SK-N-SH (cell line): Measurements from ENCODE around the gene NTN5. TPM values are rescaled to one million over a fixed set of nuclear protein-coding genes. Genes with fewer than 3 reads are reported as not detected.

Source experiments
- CTCF ChIA-PET: fragments of 300-600, 350-600 bp; formaldehyde crosslinking; extraction: SDS; loops from one replicate; lab custom pipeline; 2021; lab: Yijun Ruan, JAX
- POLR2A ChIA-PET: fragments of 350-600 bp; sonication (Branson Sonifier 250); formaldehyde crosslinking; extraction: SDS; loops from one replicate; lab custom pipeline; 2020; ENCODE audit warnings: antibody characterized with exemption, inconsistent platforms; lab: Yijun Ruan, JAX
- DNase-seq: peaks from one replicate; pipeline ENCODE4 v3.0.0; 2012
- H2AFZ ChIP-seq: fragments of 200-600 bp; sonication (generic); 2 replicates; pipeline ENCODE4 v1.8.1; 2016; ENCODE audit warnings: antibody characterized with exemption, mild to moderate bottlenecking, low read depth
- H3F3A ChIP-seq: fragments of 200-600 bp; sonication (generic); replicated peaks from 2 replicates; pipeline ENCODE3; 2016; ENCODE audit warnings: antibody characterized with exemption, mild to moderate bottlenecking; ENCODE audit not compliant: insufficient read depth
- H3K27ac ChIP-seq, 2 experiments: fragments of 200-500 bp in 1 of 2; fragments of 200-600 bp in 1 of 2; sonication (Bioruptor generic) in 1 of 2; sonication (generic), shearing (Covaris generic) in 1 of 2; 2 replicates each; pipeline versions ENCODE4 v1.5.1 to v1.6.1; 2014 to 2016; ENCODE audit warnings: low read depth in 2 of 2, inconsistent platforms in 1 of 2, low read length in 1 of 2, mild to moderate bottlenecking in 1 of 2, mixed read lengths in 1 of 2
- H3K27me3 ChIP-seq: fragments of 200-600 bp; sonication (generic), shearing (Covaris generic); 2 replicates; pipeline ENCODE4 v1.6.1; 2016; ENCODE audit warnings: mixed run types; ENCODE audit not compliant: insufficient read depth
- H3K36me3 ChIP-seq, 2 experiments: fragments of 200-500 bp in 1 of 2; fragments of 200-600 bp in 1 of 2; sonication (Bioruptor generic) in 1 of 2; sonication (generic) in 1 of 2; replicated peaks in 1 of 2; 2 replicates each; pipeline versions ENCODE3 to v1.5.1; 2014 to 2016; ENCODE audit warnings: low read length in 1 of 2, mild to moderate bottlenecking in 1 of 2; ENCODE audit not compliant: insufficient read depth in 2 of 2, control insufficient read depth in 1 of 2
- H3K4me1 ChIP-seq, 2 experiments: fragments of 200-500 bp in 1 of 2; fragments of 200-600 bp in 1 of 2; sonication (Bioruptor generic) in 1 of 2; sonication (generic), shearing (Covaris generic) in 1 of 2; 2 replicates each; pipeline versions ENCODE4 v1.5.1 to v1.6.1; 2014 to 2016; ENCODE audit warnings: low read depth in 1 of 2, low read length in 1 of 2, mixed run types in 1 of 2; ENCODE audit not compliant: insufficient read depth in 2 of 2, control insufficient read depth in 1 of 2
- H3K4me2 ChIP-seq: fragments of 200-600 bp; sonication (generic), shearing (Covaris generic); 2 replicates; pipeline ENCODE4 v1.6.1; 2017; ENCODE audit warnings: mixed run types
- H3K4me3 ChIP-seq, 2 experiments: fragments of 200-500 bp in 1 of 2; fragments of 200-600 bp in 1 of 2; sonication (Bioruptor generic) in 1 of 2; sonication (generic), shearing (Covaris generic) in 1 of 2; 2 replicates each; pipeline versions ENCODE4 v1.5.1 to v1.8.1; 2014 to 2016; ENCODE audit warnings: low read depth in 2 of 2, inconsistent platforms in 1 of 2, low read length in 1 of 2, mild to moderate bottlenecking in 1 of 2, mixed read lengths in 1 of 2, moderate library complexity in 1 of 2
- H3K79me2 ChIP-seq: fragments of 200-600 bp; sonication (generic); 2 replicates; pipeline ENCODE4 v1.8.1; 2017; ENCODE audit warnings: mild to moderate bottlenecking; ENCODE audit not compliant: insufficient read depth
- H3K9ac ChIP-seq: fragments of 200-600 bp; sonication (generic); 2 replicates; pipeline ENCODE4 v1.6.1; 2017; ENCODE audit warnings: mixed run types
- H3K9me2 ChIP-seq: fragments of 200-600 bp; sonication (generic); 2 replicates; pipeline ENCODE4 v1.6.1; 2017; ENCODE audit warnings: mixed run types
- H3K9me3 ChIP-seq: fragments of 200-600 bp; sonication (generic); 2 replicates; pipeline ENCODE4 v1.6.1; 2017; ENCODE audit warnings: mixed run types, mild to moderate bottlenecking, moderate library complexity
- H4K20me1 ChIP-seq: fragments of 200-600 bp; sonication (generic); 2 replicates; pipeline ENCODE4 v1.6.1; 2017; ENCODE audit warnings: mild to moderate bottlenecking, mixed run types; ENCODE audit not compliant: insufficient read depth
- CHD2 ChIP-seq: fragments of 150-350 bp; IDR thresholded peaks from 2 replicates; pipeline ENCODE4 v1.6.1; 2018; ENCODE audit warnings: low read length; ENCODE audit not compliant: partially characterized antibody
- EP300 ChIP-seq, 2 experiments: IDR thresholded peaks; 2 replicates each; pipeline versions ENCODE4 v1.4.0 to v1.6.1; 2012; ENCODE audit warnings: borderline replicate concordance in 1 of 2, low read depth in 1 of 2, low read length in 1 of 2
- FOXM1 ChIP-seq: IDR thresholded peaks from 2 replicates; pipeline ENCODE4 v1.4.0; 2012; ENCODE audit warnings: low read depth, mild to moderate bottlenecking
- JUND ChIP-seq: IDR thresholded peaks from 2 replicates; pipeline ENCODE4 v1.4.0; 2012
- MEF2A ChIP-seq: IDR thresholded peaks from 2 replicates; pipeline ENCODE4 v1.4.0; 2012; ENCODE audit warnings: low read depth, borderline replicate concordance
- NRF1 ChIP-seq: IDR thresholded peaks from 2 replicates; pipeline ENCODE4 v1.6.1; 2012; ENCODE audit warnings: low read depth, mild to moderate bottlenecking, low read length
- POLR2AphosphoS5 ChIP-seq: IDR thresholded peaks from 2 replicates; pipeline ENCODE4 v1.6.1; 2012; ENCODE audit warnings: low read depth, low read length
- RAD21 ChIP-seq: IDR thresholded peaks from 2 replicates; pipeline ENCODE4 v1.6.1; 2012; ENCODE audit warnings: mild to moderate bottlenecking, low read length
- RXRA ChIP-seq: IDR thresholded peaks from 2 replicates; pipeline ENCODE4 v1.4.0; 2012; ENCODE audit warnings: low read depth, mild to moderate bottlenecking, borderline replicate concordance
- TAF1 ChIP-seq: IDR thresholded peaks from 2 replicates; pipeline ENCODE4 v1.6.1; 2012; ENCODE audit warnings: low read depth, mild to moderate bottlenecking, low read length, moderate library complexity, borderline replicate concordance
- TCF12 ChIP-seq: IDR thresholded peaks from 2 replicates; pipeline ENCODE4 v1.4.0; 2012
- TEAD4 ChIP-seq: IDR thresholded peaks from 2 replicates; pipeline ENCODE4 v1.4.0; 2012; ENCODE audit warnings: mild to moderate bottlenecking, borderline replicate concordance; ENCODE audit not compliant: insufficient read depth
- YY1 ChIP-seq: IDR thresholded peaks from 2 replicates; pipeline ENCODE4 v1.4.0; 2012; ENCODE audit warnings: low read depth, mild to moderate bottlenecking
- WGBS: methylation state at CpG from one replicate; pipeline ENCODE4 v1.1.6; 2017; ENCODE audit warnings: low lambda C conversion rate; 5-methylcytosine and 5-hydroxymethylcytosine counted together
- polyA plus RNA-seq, 3 experiments: library from polyadenylated mRNA; depleted of rRNA; stranded (reverse); fragments of >200 nt; gene quantifications; 2 replicates each; pipeline ENCODE4 v1.2.3, GENCODE V29; 2012
- TF ChIP-seq, protein P1 (sequence below): IDR thresholded peaks from 2 replicates; pipeline ENCODE4 v1.6.1; 2012; ENCODE audit warnings: mild to moderate bottlenecking, low read depth, low read length, moderate library complexity
- TF ChIP-seq, protein P2 (sequence below): IDR thresholded peaks from 2 replicates; pipeline ENCODE4; 2012
- TF ChIP-seq, protein P3 (sequence below): IDR thresholded peaks from 2 replicates; pipeline ENCODE4 v1.4.0; 2012; ENCODE audit warnings: low read depth, borderline replicate concordance

NTN5 gene
- polyA plus RNA-seq, 1 of the 3 experiments (the other 2 are of a cell fraction) = 0.74 TPM

DNA sequence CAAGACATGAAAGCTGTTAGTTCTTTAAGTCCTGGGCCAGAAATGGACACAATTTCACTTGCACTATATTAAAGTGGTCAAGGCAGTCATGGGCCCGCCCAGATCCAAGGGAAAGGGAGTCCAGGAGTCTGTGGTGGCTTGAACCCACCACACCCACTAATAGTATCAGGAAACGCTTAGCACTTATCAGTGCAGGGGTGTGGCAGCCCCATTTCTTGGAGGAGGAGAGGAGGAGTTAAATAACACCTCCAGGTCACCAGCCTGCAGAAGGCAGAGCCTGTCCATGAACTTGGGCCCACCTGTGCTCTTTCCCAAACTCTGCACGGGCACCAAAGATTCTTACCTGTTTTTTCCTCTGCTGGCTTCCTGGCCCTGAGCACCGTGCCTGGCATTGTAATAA, 5.4 kb upstream of the NTN5 start:
- Histone ChIP-seq H3K4me3 (no peak overlapping the region), H3K79me2 (no peaks in the 10 kb centered on the region), H3K4me1 (peaks cover 0 to 8% of the 10 kb centered on the region in 2 experiments; a peak in 1 of 4 replicates), H3K27me3 (no peaks in the 10 kb centered on the region), H3K4me2 (no peak overlapping the region), H3F3A (no peaks in the 10 kb centered on the region), H3K9me2 (no peaks in the 10 kb centered on the region), H2AFZ (no peak overlapping the region), H3K9me3 (no peaks in the 10 kb centered on the region), H4K20me1 (no peaks in the 10 kb centered on the region), H3K36me3 (no peaks in the 10 kb centered on the region), H3K9ac (no peak overlapping the region), H3K27ac (no peak overlapping the region)
- no peak for DNase-seq
- ChIA-PET POLR2A (interaction anchor here (0.6 kb wide), 1 partner anchor 32 kb away, joined by 3 read pairs; the partner anchor contains the start of gene CA11), CTCF (interaction anchor here (1.0 to 1.1 kb wide), 2 partner anchors 32 to 34 kb away, joined by 3 to 4 read pairs; partner anchors contain the start of gene CA11)
- WGBS = 76% methylated on average over 4 of the region's 4 CpGs
- TF ChIP-seq RXRA (no peak), TEAD4 (no peak), NRF1 (no peak), EP300 (IDR thresholded peaks at IDR 0.05; ENCODE audit: borderline replicate concordance in 1 of 2, low read depth in 1 of 2, low read length in 1 of 2) (no peak), POLR2AphosphoS5 (no peak), TAF1 (no peak), FOXM1 (no peak)
- TF ChIP-seq, protein P1, sequence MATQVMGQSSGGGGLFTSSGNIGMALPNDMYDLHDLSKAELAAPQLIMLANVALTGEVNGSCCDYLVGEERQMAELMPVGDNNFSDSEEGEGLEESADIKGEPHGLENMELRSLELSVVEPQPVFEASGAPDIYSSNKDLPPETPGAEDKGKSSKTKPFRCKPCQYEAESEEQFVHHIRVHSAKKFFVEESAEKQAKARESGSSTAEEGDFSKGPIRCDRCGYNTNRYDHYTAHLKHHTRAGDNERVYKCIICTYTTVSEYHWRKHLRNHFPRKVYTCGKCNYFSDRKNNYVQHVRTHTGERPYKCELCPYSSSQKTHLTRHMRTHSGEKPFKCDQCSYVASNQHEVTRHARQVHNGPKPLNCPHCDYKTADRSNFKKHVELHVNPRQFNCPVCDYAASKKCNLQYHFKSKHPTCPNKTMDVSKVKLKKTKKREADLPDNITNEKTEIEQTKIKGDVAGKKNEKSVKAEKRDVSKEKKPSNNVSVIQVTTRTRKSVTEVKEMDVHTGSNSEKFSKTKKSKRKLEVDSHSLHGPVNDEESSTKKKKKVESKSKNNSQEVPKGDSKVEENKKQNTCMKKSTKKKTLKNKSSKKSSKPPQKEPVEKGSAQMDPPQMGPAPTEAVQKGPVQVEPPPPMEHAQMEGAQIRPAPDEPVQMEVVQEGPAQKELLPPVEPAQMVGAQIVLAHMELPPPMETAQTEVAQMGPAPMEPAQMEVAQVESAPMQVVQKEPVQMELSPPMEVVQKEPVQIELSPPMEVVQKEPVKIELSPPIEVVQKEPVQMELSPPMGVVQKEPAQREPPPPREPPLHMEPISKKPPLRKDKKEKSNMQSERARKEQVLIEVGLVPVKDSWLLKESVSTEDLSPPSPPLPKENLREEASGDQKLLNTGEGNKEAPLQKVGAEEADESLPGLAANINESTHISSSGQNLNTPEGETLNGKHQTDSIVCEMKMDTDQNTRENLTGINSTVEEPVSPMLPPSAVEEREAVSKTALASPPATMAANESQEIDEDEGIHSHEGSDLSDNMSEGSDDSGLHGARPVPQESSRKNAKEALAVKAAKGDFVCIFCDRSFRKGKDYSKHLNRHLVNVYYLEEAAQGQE = no peak

DNA sequence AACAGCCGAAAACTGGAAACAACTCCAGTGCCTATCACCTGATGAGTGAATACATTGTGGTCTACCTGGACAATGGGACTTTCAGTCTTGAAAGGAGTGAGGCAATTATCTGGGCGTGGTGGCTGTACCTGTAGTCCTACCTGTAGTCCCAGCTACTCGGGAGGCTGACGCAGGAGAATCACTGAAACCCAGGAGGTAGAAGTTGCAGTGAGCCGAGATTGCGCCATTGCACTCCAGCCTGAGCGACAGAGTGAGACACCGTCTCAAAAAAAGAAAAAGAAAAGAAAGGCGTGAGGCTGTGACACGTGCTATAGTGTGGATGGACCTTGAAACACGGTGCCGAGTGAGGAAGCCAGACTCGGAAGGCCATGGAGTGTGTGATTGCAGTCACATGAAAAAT, 4.1 kb upstream of the NTN5 start:
- ChIA-PET POLR2A (no interaction called here), CTCF (interaction anchor here (0.6 to 3.4 kb wide), 2 partner anchors 13 to 118 kb away, joined by 3 to 13 read pairs; no protein-coding TSS in a partner anchor)
- H3K27ac ChIP-seq = no peak overlapping the region
- H3K27me3 ChIP-seq = no peaks in the 10 kb centered on the region
- no peaks in the 10 kb centered on the region for H3K9me2 ChIP-seq
- peaks cover 0 to 8% of the 10 kb centered on the region in 2 experiments; a peak in 1 of 4 replicates for H3K4me1 ChIP-seq
- H3K36me3 ChIP-seq = no peaks in the 10 kb centered on the region
- no peaks in the 10 kb centered on the region for H4K20me1 ChIP-seq
- TF ChIP-seq, protein P1 = no peak
- TF ChIP-seq TCF12 = no peak
- TF ChIP-seq MEF2A = no peak
- no peak for TF ChIP-seq JUND
- no peak for TF ChIP-seq NRF1
- TF ChIP-seq, protein P2, sequence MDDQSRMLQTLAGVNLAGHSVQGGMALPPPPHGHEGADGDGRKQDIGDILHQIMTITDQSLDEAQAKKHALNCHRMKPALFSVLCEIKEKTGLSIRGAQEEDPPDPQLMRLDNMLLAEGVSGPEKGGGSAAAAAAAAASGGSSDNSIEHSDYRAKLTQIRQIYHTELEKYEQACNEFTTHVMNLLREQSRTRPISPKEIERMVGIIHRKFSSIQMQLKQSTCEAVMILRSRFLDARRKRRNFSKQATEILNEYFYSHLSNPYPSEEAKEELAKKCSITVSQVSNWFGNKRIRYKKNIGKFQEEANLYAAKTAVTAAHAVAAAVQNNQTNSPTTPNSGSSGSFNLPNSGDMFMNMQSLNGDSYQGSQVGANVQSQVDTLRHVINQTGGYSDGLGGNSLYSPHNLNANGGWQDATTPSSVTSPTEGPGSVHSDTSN = no peak
- TF ChIP-seq CHD2 = no peak
- TF ChIP-seq YY1 = no peak
- no peak for TF ChIP-seq RAD21
- TF ChIP-seq, protein P3, sequence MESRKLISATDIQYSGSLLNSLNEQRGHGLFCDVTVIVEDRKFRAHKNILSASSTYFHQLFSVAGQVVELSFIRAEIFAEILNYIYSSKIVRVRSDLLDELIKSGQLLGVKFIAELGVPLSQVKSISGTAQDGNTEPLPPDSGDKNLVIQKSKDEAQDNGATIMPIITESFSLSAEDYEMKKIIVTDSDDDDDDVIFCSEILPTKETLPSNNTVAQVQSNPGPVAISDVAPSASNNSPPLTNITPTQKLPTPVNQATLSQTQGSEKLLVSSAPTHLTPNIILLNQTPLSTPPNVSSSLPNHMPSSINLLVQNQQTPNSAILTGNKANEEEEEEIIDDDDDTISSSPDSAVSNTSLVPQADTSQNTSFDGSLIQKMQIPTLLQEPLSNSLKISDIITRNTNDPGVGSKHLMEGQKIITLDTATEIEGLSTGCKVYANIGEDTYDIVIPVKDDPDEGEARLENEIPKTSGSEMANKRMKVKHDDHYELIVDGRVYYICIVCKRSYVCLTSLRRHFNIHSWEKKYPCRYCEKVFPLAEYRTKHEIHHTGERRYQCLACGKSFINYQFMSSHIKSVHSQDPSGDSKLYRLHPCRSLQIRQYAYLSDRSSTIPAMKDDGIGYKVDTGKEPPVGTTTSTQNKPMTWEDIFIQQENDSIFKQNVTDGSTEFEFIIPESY = no peak
- H3K9me3 ChIP-seq = no peaks in the 10 kb centered on the region
- WGBS = 85% methylated on average over 13 of the region's 13 CpGs
- H3F3A ChIP-seq = no peaks in the 10 kb centered on the region
- no peak for DNase-seq
- H3K79me2 ChIP-seq = no peaks in the 10 kb centered on the region
- no peak overlapping the region for H3K4me3 ChIP-seq
- no peak overlapping the region for H2AFZ ChIP-seq
- H3K9ac ChIP-seq = no peak overlapping the region
- no peak overlapping the region for H3K4me2 ChIP-seq
